Body of pancreas (tissue), 4 donors: Measurements from ENCODE around the gene OR5AN1. TPM values are rescaled to one million over a fixed set of nuclear protein-coding genes. Genes with fewer than 3 reads are reported as not detected.
"Not testable (repeated sequence)": the region's sequence is repeated elsewhere in the genome, so short reads cannot be mapped to it uniquely, and the experiment has no call there.

Experiments used
- ATAC-seq: fragments of 150-250 bp; one replicate; pipeline ENCODE4 v1.9.1; 2016
- DNase-seq, 4 donors: peaks; one replicate each; pipeline ENCODE4 v3.0.0-alpha.2; 2019
- H3K27ac ChIP-seq, 4 donors: fragments of 200-600 bp; sonication (generic); 1 replicate in 3 of 4; 2 replicates in 1 of 4; pipeline versions ENCODE4 v1.5.1 to v1.6.1; 2016 to 2019; ENCODE audit warnings: mild to moderate bottlenecking in 1 of 4, mixed read lengths in 1 of 4, moderate library complexity in 1 of 4
- H3K27me3 ChIP-seq, 2 donors: fragments of 200-600 bp; sonication (generic); one replicate each; pipeline ENCODE4 v1.6.0; 2016; ENCODE audit warnings: mild to moderate bottlenecking in 1 of 2
- H3K36me3 ChIP-seq, 2 donors: fragments of 200-600 bp; sonication (generic); replicated peaks in 1 of 2; 2 replicates each; pipeline ENCODE4 v1.5.1; 2016; ENCODE audit warnings: low read depth in 2 of 2; ENCODE audit not compliant: insufficient read depth in 1 of 2
- H3K4me1 ChIP-seq: fragments of 200-600 bp; sonication (generic); one replicate; pipeline ENCODE4 v1.6.0; 2016
- H3K4me3 ChIP-seq, 2 donors: fragments of 200-600 bp; sonication (generic); 1 replicate in 1 of 2; 2 replicates in 1 of 2; pipeline ENCODE4 v1.5.1; 2016 to 2019
- H3K9me3 ChIP-seq, 3 donors: fragments of 200-600 bp; sonication (generic); 1 replicate in 2 of 3; 2 replicates in 1 of 3; pipeline ENCODE4 v1.5.1; 2016
- POLR2A ChIP-seq, 3 donors: fragments of 450-650 bp; IDR thresholded peaks; one replicate each; pipeline ENCODE4 v1.6.1; 2016; ENCODE audit warnings: antibody characterized with exemption in 3 of 3, mild to moderate bottlenecking in 2 of 3
- WGBS, 2 donors: methylation state at CpG; one replicate each; pipeline ENCODE4 v1.1.5; 2017; 5-methylcytosine and 5-hydroxymethylcytosine counted together
- intact Hi-C: fragments of 100-400 bp; cut with DNase I; formaldehyde crosslinking; loops from one replicate; pipeline ENCODE4 v1.15.1; 2023
- total RNA-seq, 2 donors: library from RNA; depleted of rRNA; stranded (reverse); fragments of >200 nt; gene quantifications; one replicate each; pipeline ENCODE4 v1.1.0, GENCODE V29; 2016
- TF ChIP-seq, protein P1 (sequence below), 7 experiments: fragments of 450-650 bp in 4 of 7; fragments of 200-600 bp in 3 of 7; sonication (generic) in 3 of 7; IDR thresholded peaks; one replicate each; pipeline ENCODE4 v1.5.1; 2016 to 2019; ENCODE audit warnings: antibody characterized with exemption in 7 of 7

The OR5AN1 gene, protein sequence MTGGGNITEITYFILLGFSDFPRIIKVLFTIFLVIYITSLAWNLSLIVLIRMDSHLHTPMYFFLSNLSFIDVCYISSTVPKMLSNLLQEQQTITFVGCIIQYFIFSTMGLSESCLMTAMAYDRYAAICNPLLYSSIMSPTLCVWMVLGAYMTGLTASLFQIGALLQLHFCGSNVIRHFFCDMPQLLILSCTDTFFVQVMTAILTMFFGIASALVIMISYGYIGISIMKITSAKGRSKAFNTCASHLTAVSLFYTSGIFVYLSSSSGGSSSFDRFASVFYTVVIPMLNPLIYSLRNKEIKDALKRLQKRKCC
- not detected for total RNA-seq

DNA sequence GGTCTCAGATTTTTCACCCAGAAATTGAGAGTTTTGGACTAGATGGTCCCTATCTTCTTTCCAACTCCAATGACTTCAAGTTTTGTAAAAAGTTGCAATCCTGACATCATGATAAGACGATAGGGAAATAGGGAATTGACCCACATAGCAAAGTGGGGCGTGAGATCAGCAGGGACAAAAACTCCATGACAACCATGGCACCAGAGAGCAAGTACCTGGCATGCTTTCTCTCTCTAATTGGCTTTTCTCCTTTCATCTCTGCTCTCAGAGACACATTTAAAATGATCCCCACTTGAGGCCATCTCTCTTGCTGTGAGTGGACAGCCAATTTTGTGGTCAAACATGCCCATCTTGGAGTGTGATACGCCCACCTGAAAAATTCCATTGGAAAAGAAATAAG is at the start of gene OR5AN1:
Gene OR5AN1 (plus strand): TSS at position 301 of the 400 bp plus-strand sequence. CDS start 5,564 bp downstream, outside the sequence.
- no peaks in the 10 kb centered on the region for H3K27me3 ChIP-seq
- no peak for ATAC-seq
- TF ChIP-seq, protein P1, sequence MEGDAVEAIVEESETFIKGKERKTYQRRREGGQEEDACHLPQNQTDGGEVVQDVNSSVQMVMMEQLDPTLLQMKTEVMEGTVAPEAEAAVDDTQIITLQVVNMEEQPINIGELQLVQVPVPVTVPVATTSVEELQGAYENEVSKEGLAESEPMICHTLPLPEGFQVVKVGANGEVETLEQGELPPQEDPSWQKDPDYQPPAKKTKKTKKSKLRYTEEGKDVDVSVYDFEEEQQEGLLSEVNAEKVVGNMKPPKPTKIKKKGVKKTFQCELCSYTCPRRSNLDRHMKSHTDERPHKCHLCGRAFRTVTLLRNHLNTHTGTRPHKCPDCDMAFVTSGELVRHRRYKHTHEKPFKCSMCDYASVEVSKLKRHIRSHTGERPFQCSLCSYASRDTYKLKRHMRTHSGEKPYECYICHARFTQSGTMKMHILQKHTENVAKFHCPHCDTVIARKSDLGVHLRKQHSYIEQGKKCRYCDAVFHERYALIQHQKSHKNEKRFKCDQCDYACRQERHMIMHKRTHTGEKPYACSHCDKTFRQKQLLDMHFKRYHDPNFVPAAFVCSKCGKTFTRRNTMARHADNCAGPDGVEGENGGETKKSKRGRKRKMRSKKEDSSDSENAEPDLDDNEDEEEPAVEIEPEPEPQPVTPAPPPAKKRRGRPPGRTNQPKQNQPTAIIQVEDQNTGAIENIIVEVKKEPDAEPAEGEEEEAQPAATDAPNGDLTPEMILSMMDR (IDR thresholded peaks at IDR 0.05): no peak
- TF ChIP-seq POLR2A (IDR thresholded peaks at IDR 0.05): no peak
- no peak within 1 kb of the TSS for H3K27ac ChIP-seq
- DNase-seq: no peak
- H3K36me3 ChIP-seq: no peaks in the 10 kb centered on the region
- intact Hi-C loops: no loop called here
- no peaks in the 10 kb centered on the region for H3K9me3 ChIP-seq
- no peak within 1 kb of the TSS for H3K4me3 ChIP-seq
- 70 to 74% methylated on average over 3 of the region's 3 CpGs for WGBS, 2 donors
- H3K4me1 ChIP-seq: no peaks in the 10 kb centered on the region

DNA sequence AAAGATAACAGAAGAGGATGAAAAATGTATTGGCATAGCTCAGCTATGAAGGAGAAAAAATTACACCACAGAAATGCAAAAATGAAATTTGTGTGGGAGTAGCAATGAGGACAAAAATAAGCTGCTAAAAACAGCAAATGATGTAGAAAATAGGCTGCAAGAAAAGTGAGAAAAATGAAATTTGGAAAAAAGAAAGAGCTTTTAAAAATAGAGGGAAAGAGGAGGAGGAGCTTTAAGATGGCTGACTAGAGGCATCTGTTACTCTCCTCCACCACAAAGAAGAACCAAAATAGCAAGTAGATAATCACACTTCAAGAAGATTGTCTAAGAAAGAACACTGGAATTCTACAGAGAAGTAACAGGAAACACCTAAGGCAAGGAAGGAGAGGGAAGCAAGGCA is 23.7 kb upstream of the OR5AN1 start:
- DNase-seq (no peak), ATAC-seq (no peak)
- Histone ChIP-seq H3K4me3 (no peak overlapping the region), H3K4me1 (no peaks in the 10 kb centered on the region), H3K36me3 (no peaks in the 10 kb centered on the region), H3K9me3 (no peaks in the 10 kb centered on the region), H3K27me3 (no peaks in the 10 kb centered on the region), H3K27ac (no peak overlapping the region)
- TF ChIP-seq POLR2A (IDR thresholded peaks at IDR 0.05): no peak
- TF ChIP-seq, protein P1 (IDR thresholded peaks at IDR 0.05): no peak
- intact Hi-C loops: no loop called here

DNA sequence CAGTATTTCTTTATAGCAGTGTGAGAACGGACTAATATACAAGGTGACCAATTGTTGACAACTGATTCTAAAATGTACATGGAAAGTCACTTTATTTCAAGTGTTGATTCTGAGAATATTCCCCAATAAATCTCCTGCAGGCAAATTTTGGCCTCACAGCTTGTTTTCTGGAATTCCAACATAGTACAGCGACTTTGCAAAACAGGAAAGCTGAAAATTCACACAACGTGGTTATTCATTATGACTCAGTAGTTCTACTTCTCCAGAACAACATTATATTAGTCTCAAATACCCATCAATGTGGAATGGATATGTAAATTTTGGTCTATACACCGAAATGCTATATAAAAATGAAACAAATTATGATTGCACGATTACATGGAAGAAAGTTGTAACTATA is 22.5 kb upstream of the OR5AN1 start:
- H3K36me3 ChIP-seq: no peaks in the 10 kb centered on the region
- intact Hi-C loops: no loop called here
- H3K4me1 ChIP-seq: no peaks in the 10 kb centered on the region
- no peaks in the 10 kb centered on the region for H3K9me3 ChIP-seq
- 75 to 84% methylated on average over 5 of the region's 5 CpGs for WGBS, 2 donors
- no peaks in the 10 kb centered on the region for H3K27me3 ChIP-seq
- ATAC-seq (no peak), DNase-seq (no peak)
- no peak overlapping the region for H3K27ac ChIP-seq
- TF ChIP-seq, protein P1 (IDR thresholded peaks at IDR 0.05): no peak
- TF ChIP-seq POLR2A (IDR thresholded peaks at IDR 0.05): no peak
- no peak overlapping the region for H3K4me3 ChIP-seq

DNA sequence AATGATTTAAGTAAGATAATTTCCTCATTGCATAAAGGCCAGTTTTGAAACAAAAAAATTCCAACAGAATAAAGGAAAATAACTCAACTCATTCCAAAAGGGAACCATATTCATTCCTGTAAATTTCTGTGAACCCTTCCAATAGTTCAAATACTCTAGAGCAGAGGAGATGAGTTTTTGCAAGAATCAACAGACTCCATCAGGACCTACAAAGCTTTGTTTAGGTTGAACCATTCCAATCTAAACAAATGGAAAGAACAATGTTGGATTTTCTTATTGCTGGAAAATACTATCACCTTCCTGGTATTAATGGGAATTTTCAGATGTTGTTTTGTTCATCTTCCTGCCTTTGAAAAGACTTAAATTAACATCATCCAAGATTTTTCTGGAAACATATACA is 21.8 kb upstream of the OR5AN1 start:
- no peak overlapping the region for H3K27ac ChIP-seq
- H3K4me1 ChIP-seq: no peaks in the 10 kb centered on the region
- DNase-seq (no peak), ATAC-seq (no peak)
- no peaks in the 10 kb centered on the region for H3K36me3 ChIP-seq
- no peaks in the 10 kb centered on the region for H3K27me3 ChIP-seq
- no peak overlapping the region for H3K4me3 ChIP-seq
- TF ChIP-seq, protein P1 (IDR thresholded peaks at IDR 0.05): no peak
- TF ChIP-seq POLR2A (IDR thresholded peaks at IDR 0.05): no peak
- intact Hi-C loops: no loop called here
- no peaks in the 10 kb centered on the region for H3K9me3 ChIP-seq

DNA sequence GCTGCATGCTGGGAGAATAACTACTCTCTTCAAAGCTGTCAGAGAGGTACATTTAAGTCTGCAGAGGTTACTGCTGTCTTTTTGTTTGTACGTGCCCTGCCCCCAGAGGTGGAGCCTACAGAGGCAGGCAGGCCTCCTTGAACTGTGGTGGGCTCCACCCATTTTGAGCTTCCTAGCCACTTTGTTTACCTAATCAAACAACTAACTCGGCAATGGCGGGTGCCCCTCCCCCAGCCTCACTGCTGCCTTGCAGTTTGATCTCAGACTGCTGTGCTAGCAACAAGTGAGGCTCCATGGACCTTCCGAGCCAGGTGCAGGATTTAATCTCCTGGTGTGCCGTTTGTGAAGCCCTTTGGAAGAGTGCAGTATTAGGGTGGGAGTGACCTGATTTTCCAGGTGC is 9.0 kb upstream of the OR5AN1 start:
- intact Hi-C loops, H3K27me3 ChIP-seq, H3K4me1 ChIP-seq, H3K9me3 ChIP-seq, ATAC-seq, DNase-seq, H3K4me3 ChIP-seq, H3K36me3 ChIP-seq, H3K27ac ChIP-seq: not testable (repeated sequence)
- 33 to 72% methylated on average over 3 to 5 of the region's 5 CpGs for WGBS, 2 donors
